DND-41 (cell line): ENCODE data around the gene GADD45B.
A peak's percentile ranks its signal among the peaks of the same experiment; 100 is the strongest.
"Not testable (repeated sequence)": the region's sequence is repeated elsewhere in the genome, so short reads cannot be mapped to it uniquely, and the experiment has no call there.

Experiments used
- ATAC-seq: fragments of 200-7000 bp; cut with Tn5 transposase; 3 replicates; pipeline ENCODE4 v1.9.1; 2021; ENCODE audit warnings: low read depth; ENCODE audit not compliant: insufficient read depth
- DNase-seq: peaks from one replicate; pipeline ENCODE4 v3.0.0-alpha.2; 2020
- H2AFZ ChIP-seq: 2 replicates; pipeline ENCODE4 v1.6.0; 2012; ENCODE audit warnings: low read depth, low read length
- H3K27ac ChIP-seq: 2 replicates; pipeline ENCODE4 v1.5.1; 2012; ENCODE audit warnings: low read length, inconsistent platforms
- H3K27me3 ChIP-seq: fragments of 200-600 bp; sonication (generic); 2 replicates; pipeline ENCODE4 v1.6.0; 2012; ENCODE audit warnings: low read length, mild to moderate bottlenecking, inconsistent platforms; ENCODE audit not compliant: insufficient read depth, poor library complexity
- H3K36me3 ChIP-seq: 2 replicates; pipeline ENCODE4 v1.5.1; 2012; ENCODE audit warnings: low read length, inconsistent platforms; ENCODE audit not compliant: insufficient read depth
- H3K4me1 ChIP-seq: 2 replicates; pipeline ENCODE4 v1.5.1; 2012; ENCODE audit warnings: mild to moderate bottlenecking, low read length; ENCODE audit not compliant: insufficient read depth
- H3K4me2 ChIP-seq: 2 replicates; pipeline ENCODE4 v1.6.0; 2012; ENCODE audit warnings: mild to moderate bottlenecking, moderate library complexity, low read length, inconsistent platforms; ENCODE audit not compliant: insufficient read depth
- H3K4me3 ChIP-seq, 2 experiments: fragments of 200-600 bp in 1 of 2; shearing (Covaris generic) in 1 of 2; 2 replicates each; pipeline ENCODE4 v1.5.1; 2012 to 2016; ENCODE audit warnings: inconsistent platforms in 2 of 2, low read length in 2 of 2, mild to moderate bottlenecking in 2 of 2, low read depth in 1 of 2, moderate library complexity in 1 of 2
- H3K79me2 ChIP-seq: 2 replicates; pipeline ENCODE4 v1.6.0; 2012; ENCODE audit warnings: low read length, inconsistent platforms; ENCODE audit not compliant: insufficient read depth
- H3K9ac ChIP-seq: 2 replicates; pipeline ENCODE4 v1.6.0; 2012; ENCODE audit warnings: low read depth, mild to moderate bottlenecking, inconsistent platforms, low read length, moderate library complexity
- H3K9me3 ChIP-seq: 2 replicates; pipeline ENCODE4 v1.5.1; 2012; ENCODE audit warnings: low read length, moderate library complexity, mild to moderate bottlenecking, inconsistent platforms; ENCODE audit not compliant: insufficient read depth, severe bottlenecking
- H4K20me1 ChIP-seq: 2 replicates; pipeline ENCODE4 v1.6.0; 2012; ENCODE audit warnings: low read length; ENCODE audit not compliant: insufficient read depth
- CTCF ChIP-seq: IDR thresholded peaks from 2 replicates; pipeline ENCODE4 v1.5.1; 2012; ENCODE audit warnings: borderline replicate concordance, low read length, moderate library complexity, mild to moderate bottlenecking; ENCODE audit not compliant: poor library complexity, severe bottlenecking; ENCODE audit errors: extremely low read depth
- EZH2 ChIP-seq: IDR thresholded peaks from 3 replicates; pipeline ENCODE4 v1.6.1; 2012; ENCODE audit warnings: borderline replicate concordance, low read depth, mild to moderate bottlenecking, moderate library complexity, low read length, inconsistent platforms; ENCODE audit not compliant: severe bottlenecking

GADD45B gene

DNA sequence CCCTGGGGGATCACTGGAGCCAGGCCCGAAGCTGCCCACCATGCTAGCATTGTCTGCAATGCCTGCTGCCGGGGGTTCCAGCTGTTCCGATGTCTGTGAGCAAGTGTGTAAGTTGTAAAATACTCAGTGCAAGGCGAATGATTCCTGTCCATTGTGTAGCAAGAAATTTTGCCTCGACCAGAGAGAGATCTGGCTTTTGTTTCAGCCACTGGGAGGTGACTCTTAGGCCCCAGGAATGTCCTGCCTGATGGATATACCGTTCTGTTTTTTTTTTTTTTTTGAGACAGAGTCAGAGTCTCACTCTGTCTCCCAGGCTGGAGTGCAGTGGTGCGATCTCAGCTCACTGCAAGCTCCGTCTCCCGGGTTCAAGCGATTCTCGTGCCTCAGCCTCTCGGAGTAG lies 7.3 kb upstream of the GADD45B start:
- Histone ChIP-seq H2AFZ (no peak overlapping the region), H3K79me2 (no peaks in the 10 kb centered on the region), H3K27me3 (no peaks in the 10 kb centered on the region), H3K9me3 (no peaks in the 10 kb centered on the region), H3K27ac (no peak overlapping the region), H3K4me3 (no peak overlapping the region), H3K4me2 (no peak overlapping the region), H3K4me1 (peaks cover 6% of the 10 kb centered on the region), H4K20me1 (no peaks in the 10 kb centered on the region), H3K9ac (no peak overlapping the region), H3K36me3 (no peaks in the 10 kb centered on the region)
- DNase-seq (no peak), ATAC-seq (no peak)
- TF ChIP-seq EZH2 (no peak), CTCF (no peak)

DNA sequence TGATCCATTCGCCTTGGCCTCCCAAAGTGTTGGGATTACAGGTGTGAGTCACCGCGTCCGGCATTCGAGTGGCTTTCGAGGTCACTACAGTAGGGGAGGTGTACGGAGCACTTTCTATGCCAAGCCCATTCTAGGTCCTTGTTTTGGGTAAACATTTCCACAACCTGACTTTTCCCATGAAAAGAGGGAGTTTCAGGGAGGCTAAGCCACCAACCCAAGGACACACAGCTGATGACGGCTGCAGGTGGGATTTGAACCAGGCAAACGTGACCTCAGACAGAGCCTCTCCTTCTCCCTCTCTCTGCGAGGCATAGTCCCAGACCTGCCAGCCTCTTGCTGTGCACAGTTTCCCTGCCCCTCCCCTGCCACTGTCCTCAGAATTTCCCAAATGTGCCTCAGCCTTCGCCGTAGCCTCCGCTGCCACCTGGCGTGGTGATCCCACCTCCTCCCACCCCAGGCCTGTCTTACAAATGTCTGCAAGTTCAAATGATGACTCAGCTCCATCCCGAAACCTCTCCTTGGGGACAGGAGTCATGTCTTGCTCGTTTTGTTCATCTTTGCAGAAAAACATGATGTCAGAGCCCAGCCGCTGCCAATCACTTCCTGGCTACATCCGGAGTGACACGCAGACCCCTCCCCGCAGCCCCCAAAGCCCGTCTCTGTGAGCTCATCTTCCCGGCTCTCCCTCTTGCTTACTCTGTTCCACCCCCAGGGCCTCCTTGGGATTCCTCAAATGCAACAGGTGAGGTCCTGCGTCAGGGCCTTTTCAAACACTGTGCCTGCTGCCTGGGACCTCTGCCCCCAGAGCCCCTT lies 6.6 kb upstream of the GADD45B start:
- TF ChIP-seq EZH2 (no peak), CTCF (no peak)
- Histone ChIP-seq H3K27me3 (no peaks in the 10 kb centered on the region), H3K79me2 (no peaks in the 10 kb centered on the region), H3K9me3 (no peaks in the 10 kb centered on the region), H3K4me2 (no peak overlapping the region), H3K27ac (peak overlapping the region; percentile 14; the same call in 1 of the 2 replicates), H3K4me1 (peaks cover 11% of the 10 kb centered on the region), H4K20me1 (no peaks in the 10 kb centered on the region), H3K36me3 (no peaks in the 10 kb centered on the region), H3K9ac (no peak overlapping the region), H2AFZ (no peak overlapping the region), H3K4me3 (no peak overlapping the region)
- peak; percentile 39 for DNase-seq
- ATAC-seq: 0 out of 3 replicates have a peak, but pooled peaks have one; percentile 7

- H3K4me1 ChIP-seq: peaks cover 16% of the 10 kb centered on the region
- H3K4me3 ChIP-seq, H3K9ac ChIP-seq, H3K4me2 ChIP-seq, H2AFZ ChIP-seq, H3K36me3 ChIP-seq, H3K9me3 ChIP-seq, H3K79me2 ChIP-seq, ATAC-seq, DNase-seq, H4K20me1 ChIP-seq, H3K27me3 ChIP-seq, H3K27ac ChIP-seq: not testable (repeated sequence)
These were observed 6.1 kb upstream of the GADD45B start for GRCh38 chr19:2469915-2470200.

DNA sequence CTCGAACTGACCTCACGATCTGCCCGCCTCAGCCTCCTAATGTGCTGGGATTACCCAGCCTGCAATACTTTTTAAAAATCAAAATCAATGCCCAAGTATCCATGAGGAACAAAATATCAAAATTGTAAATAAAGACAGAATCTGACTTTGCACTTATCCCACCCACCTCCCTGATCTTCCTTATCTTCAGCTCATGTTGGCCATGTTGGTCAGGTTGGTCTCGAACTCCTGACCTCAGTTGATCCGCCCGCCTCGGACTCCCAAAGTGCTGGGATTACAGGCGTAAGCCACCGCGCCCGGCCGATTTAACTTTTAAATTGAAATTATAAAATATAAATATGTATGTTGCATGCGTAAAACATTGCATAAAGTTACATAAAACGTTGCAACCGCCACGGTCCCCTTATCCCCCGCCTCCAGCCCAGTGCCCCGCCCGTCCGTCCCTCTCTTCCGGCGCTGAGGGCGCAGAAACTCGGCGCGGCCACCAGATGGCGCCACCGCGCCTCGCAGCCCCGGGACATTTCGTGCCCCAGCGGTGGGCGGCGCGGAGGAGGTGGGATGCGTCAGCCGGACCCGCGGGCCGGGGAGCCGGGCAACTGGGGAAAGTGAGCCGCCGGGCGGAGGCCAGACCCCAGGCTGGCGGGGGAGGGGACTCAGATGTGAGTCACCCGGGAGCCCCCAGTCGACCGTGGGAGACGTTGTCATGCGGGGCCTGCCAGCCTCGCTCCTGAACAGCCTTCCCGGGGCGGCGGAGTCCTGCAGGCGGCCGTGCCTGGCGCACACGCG lies 1.5 kb upstream of the GADD45B start:
- Histone ChIP-seq H3K79me2 (peaks cover 28% of the 10 kb centered on the region), H2AFZ (peak overlapping the region; percentile 61), H3K9me3 (no peaks in the 10 kb centered on the region), H3K4me1 (peaks cover 46% of the 10 kb centered on the region), H3K27me3 (no peaks in the 10 kb centered on the region), H3K9ac (peak overlapping the region; percentile 60), H3K4me3 (peak overlapping the region; percentile 11 to 63; a peak in 3 of 4 replicates), H3K27ac (peak overlapping the region; percentile 84), H3K4me2 (peak overlapping the region; percentile 90), H3K36me3 (peaks cover 18% of the 10 kb centered on the region), H4K20me1 (peaks cover 20% of the 10 kb centered on the region)
- DNase-seq (peak; percentile 89), ATAC-seq (peak; percentile 61)
- TF ChIP-seq CTCF (peak; percentile 98), EZH2 (no peak)
